Erythroblast (primary cell): ENCODE data around the gene CNEP1R1.

Experiments used
- GATA1 ChIP-seq: IDR thresholded peaks from 2 replicates; pipeline ENCODE4 v1.6.1; 2011; ENCODE audit warnings: low read depth, mild to moderate bottlenecking, control low read depth, low read length, moderate library complexity
- POLR2A ChIP-seq: IDR thresholded peaks from 2 replicates; pipeline ENCODE4 v1.6.1; 2011; ENCODE audit warnings: mild to moderate bottlenecking, low read length

DNA sequence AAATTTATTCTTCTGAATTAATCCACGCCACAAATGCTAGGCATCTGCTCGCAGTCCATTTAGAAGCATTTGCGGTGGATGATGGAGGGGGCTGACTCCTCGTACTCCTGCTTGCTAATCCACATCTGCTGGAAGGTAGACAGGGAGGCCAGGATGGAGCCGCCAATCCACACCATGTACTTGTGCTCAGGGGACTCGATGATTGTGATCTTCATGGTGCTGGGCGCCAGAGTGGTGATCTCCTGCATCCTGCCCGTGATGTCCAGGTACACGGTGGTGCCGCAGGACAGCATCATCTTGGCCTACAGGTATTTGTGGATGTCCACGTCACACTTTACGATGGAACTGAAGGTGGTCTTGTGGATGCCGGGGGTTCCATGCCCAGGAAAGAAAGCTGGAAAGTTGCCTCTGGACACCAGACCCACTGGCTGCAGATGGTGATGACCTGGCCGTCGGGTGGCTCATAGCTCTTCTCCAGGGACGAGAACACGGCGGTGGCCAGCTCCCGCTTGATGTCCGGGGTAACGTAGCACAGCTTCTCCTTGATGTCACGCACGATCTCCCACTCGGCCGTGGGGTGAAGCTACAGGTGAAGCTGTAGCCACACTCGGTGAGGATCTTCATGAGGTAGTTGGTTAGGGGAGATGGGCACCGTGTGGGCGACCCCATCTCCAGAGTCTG lies 33.2 kb downstream of the CNEP1R1 start:
- TF ChIP-seq POLR2A (no peak), GATA1 (no peak)
